OCI-LY1 (cell line): Measurements from ENCODE around the gene NIPAL1.

ENCODE experiments used
- CTCF ChIP-seq: fragments of 200-600 bp; sonication (generic), shearing (Covaris generic); IDR thresholded peaks from 2 replicates; pipeline ENCODE4 v1.5.1; 2017; ENCODE audit warnings: mild to moderate bottlenecking, antibody characterized with exemption, low read length, moderate library complexity, mixed read lengths
- EZH2 ChIP-seq: fragments of 200-600 bp; sonication (generic), shearing (Covaris generic); IDR thresholded peaks from 2 replicates; pipeline ENCODE4 v1.8.0; 2017; ENCODE audit warnings: borderline replicate concordance, mixed run types, mild to moderate bottlenecking, antibody characterized with exemption, low read length, moderate library complexity, mixed read lengths

DNA sequence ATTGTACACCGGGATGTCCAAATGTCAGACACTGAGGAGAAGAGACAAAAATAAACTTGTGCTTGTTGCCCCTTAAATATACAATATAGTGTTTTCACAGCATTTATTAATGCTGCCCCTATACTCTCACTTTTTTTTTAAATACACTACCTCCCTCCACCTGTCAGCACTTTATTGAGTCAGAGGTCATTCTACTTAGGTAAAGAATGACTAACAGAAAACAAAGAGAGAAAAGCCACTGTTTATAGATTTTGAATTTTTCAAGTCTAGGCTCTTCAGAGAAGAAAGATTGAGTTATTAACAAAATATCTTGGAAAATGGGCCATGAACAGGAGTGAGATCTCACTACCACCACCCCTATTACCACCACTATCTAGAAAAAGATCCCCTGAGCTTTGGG, 58.1 kb downstream of the NIPAL1 start:
- no peak for TF ChIP-seq EZH2
- no peak for TF ChIP-seq CTCF
